Ishikawa (cell line): ENCODE measurements around the gene TAS1R1.

Source experiments
- CEBPB ChIP-seq: IDR thresholded peaks from 2 replicates; pipeline ENCODE4 v1.6.1; 2012
- CREB1 ChIP-seq: IDR thresholded peaks from 2 replicates; pipeline ENCODE4 v1.6.1; 2012; ENCODE audit warnings: low read depth
- EGR1 ChIP-seq: IDR thresholded peaks from 2 replicates; pipeline ENCODE4 v1.6.1; 2012
- EP300 ChIP-seq: IDR thresholded peaks from 2 replicates; pipeline ENCODE4 v1.6.1; 2012; ENCODE audit warnings: borderline replicate concordance
- FOXM1 ChIP-seq: IDR thresholded peaks from 2 replicates; pipeline ENCODE4 v1.6.1; 2012; ENCODE audit warnings: low read depth, borderline replicate concordance
- NFIC ChIP-seq: IDR thresholded peaks from 2 replicates; pipeline ENCODE4 v1.6.1; 2012
- RAD21 ChIP-seq: IDR thresholded peaks from 2 replicates; pipeline ENCODE4 v1.6.1; 2012; ENCODE audit warnings: low read depth
- TAF1 ChIP-seq: IDR thresholded peaks from 2 replicates; pipeline ENCODE4 v1.6.1; 2012; ENCODE audit warnings: low read depth, mild to moderate bottlenecking
- TEAD4 ChIP-seq: IDR thresholded peaks from 2 replicates; pipeline ENCODE4 v1.6.1; 2012
- YY1 ChIP-seq: IDR thresholded peaks from 2 replicates; pipeline ENCODE4 v1.6.1; 2012; ENCODE audit warnings: low read depth
- TF ChIP-seq, protein P1 (sequence below): IDR thresholded peaks from 2 replicates; pipeline ENCODE4 v1.6.1; 2012
- TF ChIP-seq, protein P2 (sequence below): IDR thresholded peaks from 2 replicates; pipeline ENCODE4 v1.6.1; 2012; ENCODE audit warnings: low read depth, mild to moderate bottlenecking
- TF ChIP-seq, protein P3 (sequence below): IDR thresholded peaks from 2 replicates; pipeline ENCODE4 v1.6.1; 2012

DNA sequence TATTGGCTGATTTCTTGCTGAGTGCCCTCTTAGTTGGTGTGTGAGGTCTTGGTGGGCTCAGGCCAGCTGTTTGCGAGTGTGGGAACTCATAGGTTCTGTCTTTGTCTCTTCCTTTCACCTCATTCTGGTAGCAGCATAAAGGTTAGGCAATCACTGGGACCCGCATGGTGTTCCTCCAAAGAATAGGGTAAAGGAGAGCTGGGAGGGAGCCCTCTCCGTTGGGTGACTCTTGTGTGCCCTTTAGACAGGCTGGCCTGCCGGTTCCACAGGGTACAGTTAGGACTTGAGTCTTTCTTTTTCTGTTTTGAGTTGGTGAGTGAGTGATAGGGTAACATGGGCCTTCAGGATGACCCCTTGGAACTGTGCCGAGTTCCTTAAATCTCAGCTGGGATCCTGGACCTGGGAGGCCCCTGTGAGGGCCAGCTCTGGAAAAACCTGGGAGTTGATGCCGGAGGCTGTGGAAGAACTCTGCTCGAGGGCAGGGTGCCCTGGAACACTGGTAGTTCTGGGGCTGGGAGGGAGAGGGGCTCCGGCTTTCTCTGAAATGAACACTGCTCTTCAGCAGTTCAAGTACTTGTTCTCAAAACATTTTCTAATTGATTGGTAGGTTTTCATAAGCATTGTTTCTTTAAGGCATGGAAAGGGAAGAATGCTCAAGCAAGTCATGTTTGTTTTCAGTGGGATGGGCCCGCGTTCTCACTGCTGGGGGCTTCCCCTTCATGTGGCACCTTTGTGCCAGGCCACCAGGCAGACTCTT is 67.5 kb downstream of the TAS1R1 start:
- no peak for TF ChIP-seq EGR1
- TF ChIP-seq EP300, result no peak
- TF ChIP-seq, protein P1, sequence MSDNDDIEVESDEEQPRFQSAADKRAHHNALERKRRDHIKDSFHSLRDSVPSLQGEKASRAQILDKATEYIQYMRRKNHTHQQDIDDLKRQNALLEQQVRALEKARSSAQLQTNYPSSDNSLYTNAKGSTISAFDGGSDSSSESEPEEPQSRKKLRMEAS, result no peak
- TF ChIP-seq NFIC, result no peak
- TF ChIP-seq, protein P2, sequence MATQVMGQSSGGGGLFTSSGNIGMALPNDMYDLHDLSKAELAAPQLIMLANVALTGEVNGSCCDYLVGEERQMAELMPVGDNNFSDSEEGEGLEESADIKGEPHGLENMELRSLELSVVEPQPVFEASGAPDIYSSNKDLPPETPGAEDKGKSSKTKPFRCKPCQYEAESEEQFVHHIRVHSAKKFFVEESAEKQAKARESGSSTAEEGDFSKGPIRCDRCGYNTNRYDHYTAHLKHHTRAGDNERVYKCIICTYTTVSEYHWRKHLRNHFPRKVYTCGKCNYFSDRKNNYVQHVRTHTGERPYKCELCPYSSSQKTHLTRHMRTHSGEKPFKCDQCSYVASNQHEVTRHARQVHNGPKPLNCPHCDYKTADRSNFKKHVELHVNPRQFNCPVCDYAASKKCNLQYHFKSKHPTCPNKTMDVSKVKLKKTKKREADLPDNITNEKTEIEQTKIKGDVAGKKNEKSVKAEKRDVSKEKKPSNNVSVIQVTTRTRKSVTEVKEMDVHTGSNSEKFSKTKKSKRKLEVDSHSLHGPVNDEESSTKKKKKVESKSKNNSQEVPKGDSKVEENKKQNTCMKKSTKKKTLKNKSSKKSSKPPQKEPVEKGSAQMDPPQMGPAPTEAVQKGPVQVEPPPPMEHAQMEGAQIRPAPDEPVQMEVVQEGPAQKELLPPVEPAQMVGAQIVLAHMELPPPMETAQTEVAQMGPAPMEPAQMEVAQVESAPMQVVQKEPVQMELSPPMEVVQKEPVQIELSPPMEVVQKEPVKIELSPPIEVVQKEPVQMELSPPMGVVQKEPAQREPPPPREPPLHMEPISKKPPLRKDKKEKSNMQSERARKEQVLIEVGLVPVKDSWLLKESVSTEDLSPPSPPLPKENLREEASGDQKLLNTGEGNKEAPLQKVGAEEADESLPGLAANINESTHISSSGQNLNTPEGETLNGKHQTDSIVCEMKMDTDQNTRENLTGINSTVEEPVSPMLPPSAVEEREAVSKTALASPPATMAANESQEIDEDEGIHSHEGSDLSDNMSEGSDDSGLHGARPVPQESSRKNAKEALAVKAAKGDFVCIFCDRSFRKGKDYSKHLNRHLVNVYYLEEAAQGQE, result no peak
- no peak for TF ChIP-seq TAF1
- TF ChIP-seq YY1, result no peak
- no peak for TF ChIP-seq TEAD4
- TF ChIP-seq CREB1, result no peak
- no peak for TF ChIP-seq RAD21
- no peak for TF ChIP-seq CEBPB
- no peak for TF ChIP-seq FOXM1
- TF ChIP-seq, protein P3, sequence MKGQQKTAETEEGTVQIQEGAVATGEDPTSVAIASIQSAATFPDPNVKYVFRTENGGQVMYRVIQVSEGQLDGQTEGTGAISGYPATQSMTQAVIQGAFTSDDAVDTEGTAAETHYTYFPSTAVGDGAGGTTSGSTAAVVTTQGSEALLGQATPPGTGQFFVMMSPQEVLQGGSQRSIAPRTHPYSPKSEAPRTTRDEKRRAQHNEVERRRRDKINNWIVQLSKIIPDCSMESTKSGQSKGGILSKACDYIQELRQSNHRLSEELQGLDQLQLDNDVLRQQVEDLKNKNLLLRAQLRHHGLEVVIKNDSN, result no peak
